SU-DHL-6 (cell line): ENCODE results near the gene ABTB2.

Experiments
- CTCF ChIP-seq: fragments of 200-600 bp; sonication (generic); IDR thresholded peaks from one replicate; pipeline ENCODE4 v1.5.1; 2017; ENCODE audit warnings: antibody characterized with exemption, mild to moderate bottlenecking, low read length, moderate library complexity; ENCODE audit not compliant: insufficient read depth, poor library complexity, severe bottlenecking
- EZH2phosphoT487 ChIP-seq: fragments of 200-600 bp; sonication (generic), shearing (Covaris generic); conservative IDR thresholded peaks from 2 replicates; pipeline ENCODE4 v1.6.1; 2018; ENCODE audit warnings: mild to moderate bottlenecking, antibody characterized with exemption, low read length, moderate library complexity, mixed read lengths

- TF ChIP-seq CTCF (no peak), EZH2phosphoT487 (no peak)
Measured at GRCh38 chr11:34323601-34324000, 34.2 kb downstream of the ABTB2 start.
